Right lobe of liver (tissue), 4 donors: ENCODE data around the gene CRACDL.

Experiments used
- POLR2A ChIP-seq: fragments of 450-650 bp; IDR thresholded peaks from one replicate; pipeline ENCODE4 v1.6.1; 2017; ENCODE audit warnings: antibody characterized with exemption, mild to moderate bottlenecking
- TF ChIP-seq, protein P1 (sequence below), 4 donors: fragments of 200-600 bp in 3 of 4; fragments of 450-650 bp in 1 of 4; IDR thresholded peaks; one replicate each; pipeline versions ENCODE4 v1.5.1 to v1.8.0; 2016 to 2022; ENCODE audit warnings: antibody characterized with exemption in 4 of 4, mild to moderate bottlenecking in 2 of 4
- donor health status: DM: no; HTN: no; CAD: no.
- donor health status: DM: no; HTN: no; CAD: no.
- donor health status: DM: no; HTN: yes; CAD: no.

- TF ChIP-seq, protein P1, sequence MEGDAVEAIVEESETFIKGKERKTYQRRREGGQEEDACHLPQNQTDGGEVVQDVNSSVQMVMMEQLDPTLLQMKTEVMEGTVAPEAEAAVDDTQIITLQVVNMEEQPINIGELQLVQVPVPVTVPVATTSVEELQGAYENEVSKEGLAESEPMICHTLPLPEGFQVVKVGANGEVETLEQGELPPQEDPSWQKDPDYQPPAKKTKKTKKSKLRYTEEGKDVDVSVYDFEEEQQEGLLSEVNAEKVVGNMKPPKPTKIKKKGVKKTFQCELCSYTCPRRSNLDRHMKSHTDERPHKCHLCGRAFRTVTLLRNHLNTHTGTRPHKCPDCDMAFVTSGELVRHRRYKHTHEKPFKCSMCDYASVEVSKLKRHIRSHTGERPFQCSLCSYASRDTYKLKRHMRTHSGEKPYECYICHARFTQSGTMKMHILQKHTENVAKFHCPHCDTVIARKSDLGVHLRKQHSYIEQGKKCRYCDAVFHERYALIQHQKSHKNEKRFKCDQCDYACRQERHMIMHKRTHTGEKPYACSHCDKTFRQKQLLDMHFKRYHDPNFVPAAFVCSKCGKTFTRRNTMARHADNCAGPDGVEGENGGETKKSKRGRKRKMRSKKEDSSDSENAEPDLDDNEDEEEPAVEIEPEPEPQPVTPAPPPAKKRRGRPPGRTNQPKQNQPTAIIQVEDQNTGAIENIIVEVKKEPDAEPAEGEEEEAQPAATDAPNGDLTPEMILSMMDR (IDR thresholded peaks at IDR 0.05), result no peak
- TF ChIP-seq POLR2A, result no peak
These were observed 131.3 kb downstream of the CRACDL start for GRCh38 chr2:98804736-98805135.
